GM11168 (cell line): ENCODE data around the gene GALK2.
"Not testable (repeated sequence)": the region's sequence is repeated elsewhere in the genome, so short reads cannot be mapped to it uniquely, and the experiment has no call there.

Experiments
- in situ Hi-C: fragments of 300-500 bp; cut with MboI; formaldehyde crosslinking; loops from one replicate; pipeline ENCODE4 v1.12.0; 2022; ENCODE audit warnings: low sequenced_read_pairs; ENCODE audit not compliant: unreplicated experiment

The GALK2 gene

DNA sequence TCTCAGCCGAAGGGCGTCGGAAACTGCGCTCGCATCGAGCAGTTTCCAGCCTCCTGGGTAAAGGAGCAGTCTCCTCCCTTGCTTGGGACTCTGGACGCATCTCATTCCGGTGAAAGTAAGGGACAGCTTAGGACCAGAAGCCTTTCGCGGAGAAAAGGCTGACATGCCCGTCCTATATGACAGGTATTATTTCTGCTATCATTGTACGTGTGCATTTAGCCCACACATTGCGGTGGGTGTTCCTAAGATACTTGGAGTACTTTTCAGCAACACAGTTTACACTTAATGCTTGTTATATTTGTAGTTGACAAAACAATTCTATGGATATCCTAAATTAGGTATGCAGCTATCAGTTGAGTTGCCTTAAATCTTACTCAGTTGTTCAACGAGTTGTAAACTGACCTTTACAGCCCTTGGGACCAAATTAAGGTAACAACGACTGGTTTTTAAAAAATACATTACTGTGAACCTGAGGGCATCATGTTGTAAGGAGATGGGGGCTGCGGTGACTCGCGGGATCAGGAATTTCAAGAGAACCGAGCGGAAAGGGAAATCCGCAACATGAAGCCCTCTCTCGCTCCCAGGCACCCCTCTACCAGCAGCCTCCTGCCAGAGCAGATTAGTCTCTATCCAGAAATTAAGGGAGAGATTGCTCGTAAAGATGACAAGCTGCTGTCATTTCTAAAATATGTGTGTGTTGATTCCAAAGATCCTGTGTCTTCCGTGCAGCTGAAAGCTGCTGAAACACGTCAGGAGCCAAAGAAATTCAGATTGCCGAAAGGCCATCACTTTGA is 14.0 kb upstream of the GALK2 start:
- in situ Hi-C loops = no loop called here

DNA sequence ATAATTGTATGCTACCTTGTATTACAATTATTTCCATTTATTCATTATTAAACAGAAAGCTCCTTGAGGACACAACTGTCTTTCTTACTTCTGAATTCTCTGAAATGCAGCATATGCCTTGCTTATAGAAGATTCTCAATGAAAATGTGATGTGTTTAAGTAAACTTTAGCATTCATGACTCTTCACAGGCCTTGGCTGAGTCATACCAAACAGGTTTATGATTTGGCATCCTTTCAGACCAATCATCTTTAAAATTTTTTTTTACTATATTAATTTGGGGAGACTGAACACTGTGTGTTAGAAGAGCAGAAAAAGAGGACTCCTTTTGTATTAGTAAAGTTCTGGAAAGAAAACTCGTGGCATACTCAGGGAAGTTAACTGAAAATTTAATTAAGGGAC is 6.4 kb upstream of the GALK2 start:
- in situ Hi-C loops = no loop called here

DNA sequence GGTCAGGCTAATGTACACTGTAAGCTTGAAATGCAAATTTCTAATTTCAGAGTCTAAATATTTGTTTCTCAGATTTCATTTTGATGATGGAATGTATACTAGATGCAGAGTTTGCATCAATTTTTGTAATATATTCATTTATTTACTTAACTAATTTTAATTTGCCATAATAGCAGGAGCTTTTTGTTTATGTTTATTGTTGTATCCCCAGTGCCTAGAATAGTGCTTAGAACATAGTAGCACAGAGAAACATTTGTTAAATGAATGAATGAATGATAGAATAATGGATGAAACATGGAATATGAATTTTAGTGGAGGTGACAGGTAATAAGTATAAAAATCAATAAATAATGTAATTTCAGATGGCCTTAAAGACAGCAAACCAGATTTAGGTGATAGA is 5.2 kb upstream of the GALK2 start:
- in situ Hi-C loops = no loop called here

DNA sequence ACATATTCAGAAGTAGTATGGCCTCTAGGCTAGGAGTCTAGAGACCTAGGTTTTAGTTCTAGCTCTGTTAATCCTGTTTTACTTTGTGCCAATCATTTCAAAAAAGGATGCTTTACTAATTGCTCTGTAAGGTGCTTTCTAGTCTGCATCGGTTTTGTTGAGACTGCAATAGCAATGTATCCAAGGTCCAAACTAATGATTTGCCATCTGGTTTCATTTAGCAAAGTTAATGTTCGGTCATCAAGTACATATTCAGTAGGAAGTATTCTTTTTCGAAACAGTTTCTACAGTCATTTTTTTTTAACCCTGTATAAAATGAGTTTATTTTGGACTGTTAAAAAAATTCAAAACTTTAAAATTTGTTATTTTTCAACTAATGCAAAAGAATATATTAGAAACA is 2.0 kb upstream of the GALK2 start:
- in situ Hi-C loops = no loop called here

DNA sequence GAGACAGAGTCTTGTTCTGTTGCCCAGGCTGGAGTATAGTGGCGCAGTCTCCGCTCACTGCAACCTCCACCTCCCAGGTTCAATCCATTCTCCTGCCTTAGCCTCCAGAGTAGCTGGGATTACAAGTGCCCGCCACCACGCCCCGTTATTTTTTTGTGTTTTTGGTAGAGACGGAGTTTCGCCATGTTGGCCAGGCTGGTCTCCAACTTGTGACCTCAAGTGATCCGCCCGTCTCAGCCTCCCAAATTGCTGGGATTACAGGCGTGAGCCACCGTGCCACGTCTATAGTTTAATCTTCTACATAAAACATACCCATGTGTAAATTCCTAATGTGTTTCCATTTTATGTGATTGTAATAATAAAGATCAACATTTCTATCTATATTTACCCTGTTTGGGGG is 1.7 kb downstream of the GALK2 start:
- in situ Hi-C loops = no loop called here

DNA sequence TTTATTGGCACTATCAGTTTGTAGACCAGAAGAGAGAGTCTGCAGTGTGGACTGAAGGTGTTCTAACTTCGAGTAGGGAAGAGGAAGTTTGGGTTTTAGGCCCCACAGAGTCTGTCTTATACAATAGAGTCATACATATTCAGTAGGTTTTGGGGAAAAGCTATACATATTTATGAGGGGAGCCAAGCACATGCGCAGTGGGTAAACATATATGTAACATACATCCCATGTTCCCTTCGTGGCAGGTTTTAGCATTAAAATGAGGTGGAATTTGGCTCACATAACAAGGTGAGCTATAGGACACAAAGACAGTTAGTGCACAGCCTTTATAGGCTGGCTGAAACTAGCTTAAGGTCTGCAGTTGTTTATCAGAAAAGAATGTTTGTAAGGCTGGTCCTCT is 4.9 kb downstream of the GALK2 start:
- in situ Hi-C loops = no loop called here

DNA sequence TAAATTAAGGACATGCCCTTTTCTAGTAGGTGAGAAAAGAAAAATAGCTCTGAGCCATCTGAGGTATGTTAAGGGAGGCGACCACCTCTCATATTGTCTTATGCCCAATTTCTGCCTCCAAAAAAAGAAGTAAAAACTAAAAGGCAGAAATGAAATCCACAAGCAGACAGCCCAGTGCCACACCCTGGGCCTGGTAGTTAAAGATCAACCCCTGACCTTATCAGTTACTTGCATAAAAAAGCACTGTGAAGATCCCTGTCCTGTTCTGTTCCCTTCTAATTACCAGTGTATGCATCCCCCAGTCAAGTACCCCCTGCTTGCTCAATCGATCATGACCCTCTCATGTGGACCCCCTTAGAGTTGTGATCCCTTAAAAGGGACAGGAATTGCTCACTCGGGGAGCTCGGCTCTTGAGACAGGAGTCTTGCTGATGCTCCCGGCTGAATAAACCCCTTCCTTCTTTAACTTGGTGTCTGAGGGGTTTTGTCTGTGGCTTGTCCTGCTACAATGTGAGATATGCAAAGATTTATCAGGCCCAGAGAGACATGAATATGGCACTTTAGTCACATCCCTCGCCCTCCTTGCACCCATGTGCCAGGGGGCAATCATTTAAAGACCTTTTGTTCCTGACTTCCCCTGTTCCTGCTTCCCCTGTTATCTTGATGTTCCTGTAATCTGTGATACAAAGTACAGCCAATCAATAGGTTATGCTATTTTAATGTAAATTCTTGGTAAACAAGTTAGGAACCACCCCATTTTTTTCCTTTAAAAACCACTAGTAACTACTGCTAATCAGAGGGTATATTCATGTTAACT is 5.7 kb downstream of the GALK2 start:
- in situ Hi-C loops = not testable (repeated sequence)

DNA sequence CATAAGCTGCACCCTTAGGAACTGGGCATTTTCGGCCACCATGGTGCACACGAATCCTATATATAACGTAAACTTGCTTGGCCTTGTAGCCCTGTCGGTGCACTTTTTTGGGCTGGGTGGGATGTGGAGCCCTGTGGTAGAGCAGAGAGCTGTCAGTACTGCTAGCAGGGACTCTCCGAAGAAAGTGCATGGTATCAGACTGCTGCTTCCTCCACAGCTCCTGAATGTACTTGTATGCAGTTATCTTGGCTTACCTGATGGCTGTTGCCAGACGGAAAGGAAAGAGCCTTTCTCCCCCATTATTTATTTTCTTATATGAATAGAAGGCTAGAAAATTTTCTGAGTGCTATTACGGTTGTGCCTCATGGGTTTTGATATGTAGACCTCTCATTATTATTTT is 8.4 kb downstream of the GALK2 start:
- in situ Hi-C loops = no loop called here

DNA sequence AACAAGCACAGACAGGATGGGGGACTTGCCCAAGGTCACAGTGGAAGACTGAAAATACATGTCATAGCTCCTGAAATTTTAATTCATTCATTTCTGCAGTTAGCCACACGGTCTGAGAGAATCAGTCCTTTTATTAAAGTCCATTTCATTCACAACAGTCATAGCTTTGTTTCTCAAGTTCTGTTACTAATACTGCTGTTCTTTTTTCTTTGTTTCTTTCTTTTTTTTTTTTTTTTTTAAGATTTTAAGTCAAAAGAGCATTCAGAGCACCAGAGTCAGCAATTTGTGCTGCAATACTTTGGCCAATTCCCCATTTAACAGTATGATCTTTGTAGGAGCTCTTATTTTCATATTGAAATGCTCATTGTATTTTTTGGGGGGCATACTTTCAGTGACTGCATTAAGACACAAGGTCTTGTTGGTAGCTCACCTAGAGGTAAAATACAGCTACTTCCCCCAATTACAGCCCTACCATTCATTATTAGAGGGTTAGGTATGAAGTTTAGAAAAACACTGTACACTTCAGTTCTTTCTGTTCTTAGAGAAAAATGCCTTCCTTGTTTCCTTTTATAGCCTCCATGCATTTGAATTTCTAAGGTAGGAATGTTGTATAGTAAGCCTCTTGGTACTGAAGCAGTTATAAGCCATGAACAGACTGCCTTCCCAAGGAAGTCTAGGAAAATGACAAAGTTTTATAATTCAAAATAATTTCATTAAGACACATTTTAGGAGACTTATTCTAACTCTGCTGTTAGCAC is 9.6 kb downstream of the GALK2 start:
- in situ Hi-C loops = no loop called here

DNA sequence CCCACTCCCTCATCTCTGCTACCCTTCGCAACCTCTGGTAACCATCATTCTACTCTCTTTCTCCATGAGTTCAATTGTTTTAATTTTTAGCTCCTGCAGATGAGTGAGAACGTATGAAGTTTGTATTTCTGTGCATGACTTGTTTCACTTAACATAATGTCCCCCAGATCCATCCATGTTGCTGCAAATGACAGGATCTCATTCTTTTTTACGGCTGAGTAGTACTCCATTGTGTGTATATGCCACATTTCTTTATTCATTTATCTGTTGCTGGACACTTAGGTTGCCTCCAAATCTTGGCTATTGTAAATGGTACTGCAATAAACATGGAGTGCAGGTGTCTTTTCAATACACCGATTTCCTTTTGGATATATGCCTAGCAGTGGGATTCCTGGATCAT is 12.1 kb downstream of the GALK2 start:
- in situ Hi-C loops = no loop called here

DNA sequence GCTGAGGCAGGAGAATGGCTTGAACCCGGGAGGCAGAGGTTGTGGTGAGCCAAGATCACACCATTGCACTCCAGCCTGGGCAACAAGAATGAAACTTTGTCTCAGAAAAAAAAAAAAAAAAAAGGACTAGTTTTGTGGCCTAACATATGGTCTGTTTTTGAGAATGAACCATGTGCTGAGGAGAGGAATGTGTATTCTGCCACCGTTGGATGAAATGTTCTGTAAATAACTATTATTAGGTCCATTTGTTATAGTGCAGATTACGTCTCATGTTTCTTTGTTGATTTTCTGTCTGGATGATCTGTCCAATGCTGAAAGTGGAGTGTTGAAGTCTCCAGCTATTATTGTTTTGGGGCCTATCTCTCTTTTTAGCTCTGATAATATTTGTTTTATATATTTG is 13.7 kb downstream of the GALK2 start:
- in situ Hi-C loops = not testable (repeated sequence)

DNA sequence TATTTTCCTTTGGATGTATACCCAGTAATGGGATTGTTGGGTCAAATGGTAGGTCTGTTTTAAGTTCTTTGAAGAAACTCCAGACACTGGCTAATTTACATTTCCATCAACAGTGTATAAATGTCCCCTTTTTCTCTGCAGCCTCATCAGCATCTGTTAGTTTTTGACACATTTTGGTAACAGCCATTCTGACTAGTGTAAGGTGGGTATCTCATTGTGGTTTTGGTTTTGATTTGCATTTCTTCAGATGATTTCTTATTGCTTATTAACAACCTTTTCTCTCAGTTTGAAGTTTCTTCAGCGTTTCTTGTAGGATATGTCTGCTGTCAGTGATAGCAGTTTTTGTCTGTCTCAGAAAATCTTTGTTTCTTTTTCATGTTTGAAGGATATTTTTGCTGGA is 15.4 kb downstream of the GALK2 start:
- in situ Hi-C loops = no loop called here

DNA sequence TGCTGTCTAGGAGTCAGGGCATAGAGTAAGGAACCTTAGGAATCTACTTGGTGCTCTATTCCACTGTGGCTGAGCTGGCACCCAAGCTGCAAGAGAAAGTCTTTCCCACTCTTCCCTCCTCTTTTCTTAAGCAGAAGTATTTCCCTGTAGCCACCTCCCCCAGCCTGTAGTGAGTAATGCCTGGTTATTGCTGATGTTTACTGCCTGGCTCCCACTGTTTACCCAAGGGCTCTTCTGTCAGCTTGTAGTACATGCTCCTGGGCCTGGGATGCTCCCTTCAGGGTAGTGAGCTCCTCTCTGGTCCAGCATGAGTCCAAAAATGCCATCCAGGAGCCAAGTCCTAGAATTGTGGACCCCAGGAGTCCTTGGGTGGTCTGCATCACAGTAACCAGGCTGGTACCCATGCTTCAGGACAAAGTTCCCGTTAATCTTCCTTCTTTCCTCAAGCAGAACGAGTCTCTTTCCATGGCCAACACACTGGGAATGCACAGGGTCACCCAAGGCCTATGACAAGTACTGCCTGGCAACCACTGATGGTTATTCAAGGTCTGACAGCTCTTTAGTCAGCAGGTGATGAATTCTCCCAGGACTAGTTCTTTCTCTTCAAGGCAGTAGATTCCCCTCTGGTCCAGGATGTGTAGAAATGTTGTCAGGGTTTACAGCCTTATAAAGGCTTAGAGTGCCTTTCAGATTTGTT is 17.6 kb downstream of the GALK2 start:
- in situ Hi-C loops = no loop called here

DNA sequence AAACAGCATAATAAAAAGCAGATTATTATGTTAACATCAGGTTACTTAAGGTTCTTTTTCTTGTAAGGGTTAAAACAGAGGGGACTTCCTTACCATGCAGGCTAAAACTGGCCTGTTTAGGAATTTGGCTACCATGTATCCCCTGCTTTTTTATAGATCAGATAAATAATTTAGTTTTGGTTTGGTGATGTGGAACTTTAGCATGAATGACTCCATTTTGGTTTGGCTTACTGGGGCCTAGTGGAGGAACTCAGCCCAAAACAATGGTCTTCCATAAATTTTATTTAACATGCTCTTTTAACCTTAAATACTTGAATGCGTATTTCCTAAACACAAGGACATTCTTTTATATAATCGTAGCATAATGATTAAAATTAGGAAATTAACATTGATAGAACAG is 18.9 kb downstream of the GALK2 start:
- in situ Hi-C loops = no loop called here

DNA sequence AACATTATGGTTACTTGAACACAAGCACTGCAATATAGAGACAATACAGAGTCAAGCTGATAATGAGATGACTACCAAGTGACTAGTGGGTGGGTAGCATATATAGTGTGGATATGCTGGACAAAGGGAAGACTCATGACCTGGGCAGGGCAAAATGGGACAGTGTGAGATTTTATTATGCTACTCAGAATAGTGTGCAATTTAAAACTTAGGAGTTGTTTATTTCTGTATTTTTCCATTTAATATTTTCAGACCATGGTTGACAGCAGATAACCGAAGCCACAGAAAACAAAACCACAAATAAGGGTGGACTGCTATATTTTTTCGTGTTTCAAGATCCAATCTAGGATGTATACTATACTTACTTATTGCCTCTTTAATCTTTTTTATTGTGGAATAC is 19.6 kb downstream of the GALK2 start:
- in situ Hi-C loops = no loop called here

DNA sequence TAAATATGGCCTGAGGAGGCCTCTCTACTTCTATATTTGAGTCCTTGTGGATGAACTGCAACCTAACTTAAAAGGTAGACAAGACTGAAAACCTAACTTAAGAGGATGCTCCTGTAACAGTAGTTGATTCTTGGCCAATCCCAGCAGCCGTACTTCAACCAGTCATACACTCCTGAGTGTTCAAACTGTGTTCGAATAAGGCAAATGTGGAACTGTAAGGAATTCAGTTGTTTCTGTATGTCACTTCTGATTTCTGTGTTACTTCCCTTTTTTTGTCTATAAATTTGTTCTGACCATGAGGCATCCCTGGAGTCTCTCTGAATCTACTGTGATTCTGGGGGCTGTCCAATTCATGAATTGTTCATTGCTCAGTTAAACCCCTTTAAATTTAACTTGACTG is 20.5 kb downstream of the GALK2 start:
- in situ Hi-C loops = no loop called here

DNA sequence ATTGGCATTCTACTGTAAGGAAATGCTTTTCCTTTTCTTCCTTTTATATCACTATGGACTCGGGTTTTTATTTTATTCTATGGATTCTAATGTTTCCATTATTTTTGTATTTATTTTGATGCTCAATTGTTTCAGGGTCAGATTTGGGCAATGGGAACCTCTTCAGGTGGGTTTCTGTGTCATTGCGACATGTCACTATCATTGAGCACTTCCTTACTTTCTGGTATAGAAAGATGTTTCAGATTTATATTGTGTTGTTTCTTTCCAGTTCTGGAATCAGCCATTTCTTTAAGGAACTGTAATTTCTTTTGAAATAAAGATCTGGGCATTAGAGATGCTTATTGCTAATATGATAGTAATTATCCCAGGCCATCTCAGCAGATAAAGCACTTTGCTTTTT is 21.8 kb downstream of the GALK2 start:
- in situ Hi-C loops = no loop called here

DNA sequence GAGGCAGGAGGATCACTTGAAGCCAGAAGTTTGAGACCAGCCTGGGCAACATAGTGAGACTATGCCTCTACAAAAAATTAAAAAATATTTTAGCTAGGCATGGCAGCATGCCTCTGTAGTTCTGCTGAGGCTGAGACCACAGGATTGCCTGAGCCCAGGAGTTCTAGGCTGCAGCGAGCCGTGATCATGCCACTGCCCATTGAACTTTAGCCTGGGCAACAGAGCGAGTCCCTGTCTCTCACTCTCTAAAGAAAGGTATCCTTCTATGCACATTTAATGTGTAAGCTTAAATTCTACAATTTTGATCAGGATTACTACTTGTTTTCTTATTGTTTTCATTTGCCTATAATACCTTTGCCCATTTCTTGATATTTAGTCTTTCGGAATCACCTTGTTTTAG is 26.8 kb downstream of the GALK2 start:
- in situ Hi-C loops = no loop called here

DNA sequence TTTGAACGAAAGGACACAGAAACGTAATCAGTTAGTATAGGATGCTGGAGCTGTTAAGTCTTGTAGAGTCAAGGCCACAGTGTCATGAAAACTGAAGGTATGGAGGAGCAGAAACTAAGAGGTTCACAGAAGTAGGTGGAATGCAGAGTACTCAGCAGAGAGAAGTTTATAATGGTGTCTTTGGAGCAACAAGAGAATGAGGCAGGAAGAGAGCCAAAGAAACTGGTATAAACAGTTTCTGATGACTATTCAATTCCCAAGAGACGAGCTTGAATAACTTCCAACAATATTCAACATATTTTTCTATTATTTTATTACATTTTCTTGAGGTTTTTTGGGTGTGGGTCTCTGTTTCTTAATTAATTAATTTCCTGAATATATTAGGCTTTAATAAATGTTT is 29.6 kb downstream of the GALK2 start:
- in situ Hi-C loops = no loop called here

DNA sequence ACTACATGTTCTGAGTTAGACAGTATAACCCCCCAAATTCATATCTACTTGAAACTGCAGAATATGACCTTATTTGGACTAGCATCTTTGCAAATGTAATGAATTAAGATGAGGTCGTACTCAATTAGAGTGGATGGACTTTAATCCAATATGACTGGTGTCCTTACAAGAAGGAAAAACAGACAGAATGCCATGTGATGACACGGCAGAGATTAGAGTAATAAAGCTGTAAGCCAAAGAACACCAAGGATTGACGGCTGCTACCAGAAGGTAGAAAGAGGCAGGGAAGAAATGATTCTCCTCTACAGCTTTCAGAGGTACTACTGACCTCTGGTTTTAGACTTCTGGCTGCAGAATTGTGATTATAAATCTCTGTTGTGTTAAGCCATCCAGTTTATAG is 30.3 kb downstream of the GALK2 start:
- in situ Hi-C loops = no loop called here

DNA sequence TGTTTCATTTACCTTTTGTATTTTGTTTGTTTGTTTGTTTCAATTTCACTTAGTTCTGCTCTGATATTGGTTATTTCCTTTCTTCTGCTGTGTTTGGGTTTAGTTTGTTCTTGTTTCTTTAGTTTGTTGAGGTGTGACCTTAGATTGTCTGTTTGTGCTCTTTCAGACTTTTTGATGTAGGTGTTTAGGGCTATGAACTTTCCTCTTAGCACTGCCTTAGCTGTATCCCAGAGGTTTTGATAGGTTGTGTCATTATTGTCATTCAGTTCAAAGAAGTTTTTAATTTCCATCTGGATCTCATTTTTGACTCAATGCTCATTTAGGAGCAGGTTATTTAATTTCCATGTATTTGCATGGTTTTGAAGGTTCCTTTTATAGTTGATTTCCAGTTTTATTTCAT is 38.1 kb downstream of the GALK2 start:
- in situ Hi-C loops = not testable (repeated sequence)
